Activated CD4-positive, alpha-beta T cell treated with anti-CD3 and anti-CD28 coated beads, Interleukin-10, Interleukin-2, amounts not matched to agents 100 ng/mL and 50 ng/mL, durations not matched to agents 16 hours and 8 hours (primary cell): ENCODE results near the gene MYOG.

ENCODE experiments used
- DNase-seq: peaks from one replicate; pipeline ENCODE4 v3.0.0-alpha.2; 2020

Gene MYOG

GRCh38 chr1:203085528-203086406 lies at the start of gene MYOG:
TSS of gene MYOG (minus strand) at chr1:203086012. CDS start at chr1:203085961, 51 bp downstream.
- no peak for DNase-seq

GRCh38 chr1:203133970-203134725 lies 48.3 kb upstream of the MYOG start:
- no peak for DNase-seq

- no peak for DNase-seq
These were observed 45.9 kb upstream of the MYOG start for GRCh38 chr1:203131548-203132200.

- DNase-seq: no peak
These were observed 44.7 kb upstream of the MYOG start for GRCh38 chr1:203130358-203130985.

- no peak for DNase-seq
These were observed 43.9 kb upstream of the MYOG start for GRCh38 chr1:203129501-203130231.

GRCh38 chr1:203128716-203129500 lies 43.1 kb upstream of the MYOG start:
- DNase-seq: no peak

GRCh38 chr1:203128431-203128715 lies 42.6 kb upstream of the MYOG start:
- DNase-seq: no peak

- DNase-seq: no peak
These were observed 42.0 kb upstream of the MYOG start, which contains the start of gene ADORA1 for GRCh38 chr1:203127666-203128430. TSS of gene ADORA1 (plus strand) at chr1:203127726. CDS start at chr1:203128842, 1,116 bp downstream.

- DNase-seq: no peak
These were observed 41.3 kb upstream of the MYOG start for GRCh38 chr1:203126866-203127665.

- DNase-seq: no peak
These were observed 40.5 kb upstream of the MYOG start for GRCh38 chr1:203126151-203126865.

- no peak for DNase-seq
These were observed 38.9 kb upstream of the MYOG start for GRCh38 chr1:203124546-203125317.

- DNase-seq: no peak
These were observed 38.2 kb upstream of the MYOG start for GRCh38 chr1:203124011-203124410.

- no peak for DNase-seq
These were observed 36.3 kb upstream of the MYOG start for GRCh38 chr1:203122159-203122558.

- no peak for DNase-seq
These were observed 35.6 kb upstream of the MYOG start for GRCh38 chr1:203121186-203122015.

- no peak for DNase-seq
These were observed 34.7 kb upstream of the MYOG start for GRCh38 chr1:203120325-203121153.
